ENCODE data around the gene TKTL1. TPM values are rescaled to one million over a fixed set of nuclear protein-coding genes. Genes with fewer than 3 reads are reported as not detected.

TKTL1 gene
- total and polyA plus RNA-seq, 2 of the 8 experiments (the other 6 are each of a cell fraction or from before 2014, with no cell fraction given) = 0.05 TPM; not detected in 1

DNA sequence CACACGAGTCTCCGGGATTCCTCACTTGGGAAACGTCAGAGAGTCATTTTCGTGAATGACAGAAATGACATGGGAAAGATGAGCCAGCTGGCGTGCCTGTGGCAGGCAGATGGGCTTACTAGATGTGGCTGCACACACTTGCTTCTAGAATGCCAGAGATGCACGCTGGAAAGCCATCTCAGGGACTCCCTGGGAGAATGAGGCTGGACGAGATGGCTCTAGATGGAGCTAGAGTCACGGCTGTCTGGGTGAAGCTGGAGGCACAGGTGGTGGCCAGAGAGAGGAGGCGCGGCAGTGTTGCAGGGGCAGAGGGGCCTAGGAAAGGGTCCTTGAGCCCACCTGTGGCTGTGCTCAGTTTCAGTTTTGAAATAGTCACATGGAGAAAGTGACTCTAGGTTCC lies 26.0 kb downstream of the TKTL1 start:
- Histone ChIP-seq H3K36me3 (ENCODE audit: control insufficient read depth in 2 of 4, insufficient read depth in 4 of 4, low read length in 3 of 4) (no peaks in the 10 kb centered on the region), H3K27me3 (replicated peaks in 1 of 4; ENCODE audit: control insufficient read depth in 3 of 4, extremely low read depth in 1 of 4, insufficient read depth in 3 of 4, low read length in 3 of 4) (no peaks in the 10 kb centered on the region), H2AK5ac (ENCODE audit: low read depth, low read length) (no peak overlapping the region), H3K23me2 (ENCODE audit: low read depth, low read length) (no peaks in the 10 kb centered on the region), H3K9me3 (ENCODE audit: insufficient read depth in 2 of 2, low read depth in 1 of 2, low read length in 1 of 2) (no peaks in the 10 kb centered on the region), H3K27ac (ENCODE audit: low read depth, low read length) (no peak overlapping the region), H3K79me1 (ENCODE audit: low read depth, low read length) (no peaks in the 10 kb centered on the region), H3K56ac (replicated peaks; ENCODE audit: insufficient read length, low read depth, low read length) (no peak overlapping the region), H3K4me2 (ENCODE audit: insufficient read depth in 1 of 2, low read depth in 2 of 2, low read length in 2 of 2) (no peak overlapping the region), H4K91ac (replicated peaks; ENCODE audit: insufficient read length, low read length) (no peak overlapping the region), H3K4ac (replicated peaks; ENCODE audit: insufficient read length, low read depth, low read length) (no peak overlapping the region), H2BK15ac (ENCODE audit: low read length) (no peak overlapping the region), H3K9ac (replicated peaks in 1 of 4; ENCODE audit: extremely low read depth in 1 of 4, low read depth in 3 of 4, low read length in 3 of 4) (no peak overlapping the region), H2BK120ac (replicated peaks; ENCODE audit: low read depth, low read length) (no peak overlapping the region), H2BK5ac (ENCODE audit: low read depth, low read length) (no peak overlapping the region), H3K79me2 (ENCODE audit: control insufficient read depth in 1 of 2, insufficient read depth in 2 of 2, low read length in 2 of 2) (no peaks in the 10 kb centered on the region), H2BK20ac (ENCODE audit: low read length) (no peak overlapping the region), H4K20me1 (replicated peaks in 1 of 2; ENCODE audit: control insufficient read depth in 1 of 2, insufficient read depth in 2 of 2, low read length in 2 of 2) (no peaks in the 10 kb centered on the region), H3K4me3 (ENCODE audit: extremely low read depth in 1 of 4, insufficient read depth in 2 of 4, low read depth in 3 of 4, low read length in 4 of 4) (no peak overlapping the region), H2BK12ac (ENCODE audit: low read depth, low read length) (no peak overlapping the region), H3K4me1 (replicated peaks in 1 of 4; ENCODE audit: control insufficient read depth in 3 of 4, insufficient read depth in 4 of 4, low read length in 3 of 4) (no peaks in the 10 kb centered on the region), H4K5ac (ENCODE audit: insufficient read length, low read depth, low read length) (no peak overlapping the region), H2AFZ (ENCODE audit: low read length) (no peak overlapping the region), H3K23ac (ENCODE audit: insufficient read length) (no peak overlapping the region), H3K18ac (ENCODE audit: extremely low read depth, low read length) (no peak overlapping the region), H3K14ac (ENCODE audit: insufficient read length) (no peak overlapping the region), H4K8ac (ENCODE audit: extremely low read depth, insufficient read depth, low read length) (no peak overlapping the region)
- 80% methylated on average over 5 of the region's 10 CpGs; no CpG with 5 or more reads in 1 of the 2 experiments for WGBS, 2 experiments (ENCODE audit: extremely low coverage in 1 of 2, insufficient coverage in 1 of 2, insufficient read length in 1 of 2, insufficient replicate concordance in 2 of 2, low coverage in 1 of 2, low lambda C conversion rate in 2 of 2, missing lambda C conversion rate in 1 of 2)
- ChIA-PET POLR2A (ENCODE audit: partially characterized antibody) (no interaction called here), CTCF (ENCODE audit: partially characterized antibody) (interaction anchor here (0.7 to 1.7 kb wide), 3 partner anchors 10 to 14 kb away, joined by 3 to 5 read pairs (median 4); no protein-coding TSS in a partner anchor)
- FAIRE-seq (no peak), DNase-seq (ENCODE audit: low read depth in 1 of 2, low spot score in 2 of 2) (no peak)
- TF ChIP-seq SIX5 (IDR thresholded peaks at IDR 0.05; ENCODE audit: low read depth, low read length) (no peak), RAD21 (IDR thresholded peaks at IDR 0.05 in 1 of 2, conservative IDR thresholded peaks at IDR 0.05 in 1 of 2; ENCODE audit: low read depth in 2 of 2, low read length in 2 of 2) (peak in 1 of 2 experiments; percentile 33; a peak in 1 of 4 replicates)
